ENCODE data around the gene CHD5. TPM values are rescaled to one million over a fixed set of nuclear protein-coding genes. Genes with fewer than 3 reads are reported as not detected.

CHD5 gene
- total RNA-seq, 1 donor from 2014 or later = 1.2 TPM

- no peak for DNase-seq (ENCODE audit: low read depth)
Measured at GRCh38 chr1:6202256-6202655, 22.1 kb upstream of the CHD5 start.

- DNase-seq (ENCODE audit: low read depth) = no peak
Measured at GRCh38 chr1:6200188-6200809, 20.2 kb upstream of the CHD5 start.

DNA sequence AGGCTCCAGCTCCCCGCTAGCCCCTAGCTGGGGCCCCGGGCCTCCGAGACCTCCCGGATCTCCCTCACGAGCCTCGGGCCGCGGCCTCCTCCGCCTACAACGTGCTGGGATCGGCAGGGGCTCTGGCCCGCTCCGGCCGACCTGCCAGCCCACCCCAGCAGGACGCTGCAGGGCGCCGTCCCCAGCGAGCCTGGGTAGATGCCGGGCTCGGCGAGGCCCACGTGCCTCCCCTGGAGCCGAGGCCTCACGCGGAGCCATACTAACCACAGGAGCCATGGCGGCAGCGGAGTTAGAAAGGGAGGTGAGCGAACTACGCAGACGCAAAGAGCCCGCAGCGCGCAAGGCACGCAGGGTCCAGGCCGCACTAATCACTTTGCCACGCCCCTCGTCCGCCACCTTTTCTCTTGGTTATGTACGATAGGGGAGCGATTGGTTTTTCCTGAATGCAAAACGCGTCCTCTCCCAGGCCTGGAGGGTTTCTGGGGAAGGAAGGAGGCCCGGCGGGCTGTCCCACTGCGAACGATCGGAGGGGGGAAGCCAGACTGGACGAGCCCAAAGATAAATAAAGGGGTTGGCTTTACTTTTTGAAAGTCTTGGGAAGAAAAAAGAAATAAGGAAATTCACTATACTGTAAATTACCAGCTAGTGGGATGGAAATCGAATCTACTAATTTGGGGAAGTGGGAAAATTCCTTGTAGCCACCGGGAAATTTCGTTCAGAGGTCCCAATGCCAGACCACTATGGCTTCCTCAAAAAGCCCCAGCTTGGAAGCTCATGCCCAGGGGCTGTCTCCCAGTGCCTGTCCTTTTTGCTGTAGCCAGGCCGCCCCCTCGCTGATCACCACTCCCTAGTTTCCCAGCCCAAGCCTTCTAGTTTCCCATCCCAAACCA is 19.4 kb upstream of the CHD5 start, which contains the start of gene RPL22:
TSS of gene RPL22 (minus strand) at position 298 of the 890 bp plus-strand sequence. CDS start at position 276, 22 bp downstream.
- peak; percentile 97 for DNase-seq (ENCODE audit: low read depth)

- no peak for DNase-seq (ENCODE audit: low read depth)
Measured at GRCh38 chr1:6198646-6199297, 18.7 kb upstream of the CHD5 start.

GRCh38 chr1:6197746-6198427 is 17.8 kb upstream of the CHD5 start:
- DNase-seq (ENCODE audit: low read depth) = no peak

DNA sequence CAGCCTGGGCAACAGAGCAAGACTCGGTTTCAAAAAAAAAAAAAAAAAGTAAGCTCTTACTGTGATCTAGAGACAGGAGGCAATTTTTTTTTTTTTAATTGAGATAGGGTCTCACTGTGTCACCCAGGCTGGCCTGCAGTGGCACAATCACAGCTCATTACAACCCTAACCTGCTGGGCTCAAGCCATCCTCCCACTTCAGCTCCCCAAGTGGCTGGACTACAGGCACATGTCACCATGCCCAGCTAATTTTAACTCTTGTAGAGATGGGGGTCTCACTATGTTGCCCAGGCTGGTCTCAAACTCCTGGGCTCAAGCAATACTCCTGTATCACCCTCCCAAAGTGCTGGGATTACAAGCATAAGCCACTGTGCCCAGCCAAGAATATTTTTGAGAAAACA is 11.8 kb upstream of the CHD5 start:
- no peak for DNase-seq (ENCODE audit: low read depth)

DNA sequence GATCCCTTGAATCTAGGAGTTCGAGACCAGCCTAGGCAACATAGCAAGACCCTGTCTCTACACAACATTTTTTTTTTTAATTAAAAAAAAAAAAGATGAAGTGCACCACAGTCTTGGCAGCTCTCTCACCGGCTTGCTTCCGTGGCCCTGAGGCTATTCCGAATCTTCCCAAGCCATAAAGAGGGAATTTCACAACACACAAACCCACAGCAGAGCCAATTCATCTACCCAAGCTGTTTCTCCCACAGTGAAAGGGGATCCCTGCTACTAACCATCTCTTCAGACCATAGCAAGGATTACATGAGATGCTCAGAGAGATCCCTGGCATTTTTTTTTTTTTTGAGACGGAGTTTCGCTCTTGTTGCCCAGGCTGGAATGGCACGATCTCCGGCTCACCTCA is 8.3 kb upstream of the CHD5 start:
- no peak for DNase-seq (ENCODE audit: low read depth)

- DNase-seq (ENCODE audit: low read depth) = no peak
Measured at GRCh38 chr1:6185635-6186382, 5.7 kb upstream of the CHD5 start.

DNA sequence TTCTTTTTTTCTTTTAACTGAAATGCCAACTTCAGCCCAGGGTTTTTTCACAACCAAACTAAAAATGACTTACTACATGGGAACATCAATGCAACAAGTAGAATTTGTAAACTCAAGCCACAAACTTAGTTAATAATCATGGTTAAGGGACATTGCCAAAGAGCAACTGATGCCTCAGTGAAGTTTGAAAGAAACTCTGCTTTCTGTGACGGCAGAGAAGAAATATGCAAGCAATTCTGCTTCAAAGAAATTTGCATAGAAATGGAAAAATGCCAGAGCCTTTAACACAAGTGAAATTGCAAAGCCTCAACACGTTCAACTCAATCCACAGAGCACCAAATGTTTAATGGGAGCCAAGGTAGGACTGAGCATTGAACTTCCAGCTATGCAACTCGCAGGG is 5.0 kb upstream of the CHD5 start:
- DNase-seq (ENCODE audit: low read depth) = peak; percentile 87

DNA sequence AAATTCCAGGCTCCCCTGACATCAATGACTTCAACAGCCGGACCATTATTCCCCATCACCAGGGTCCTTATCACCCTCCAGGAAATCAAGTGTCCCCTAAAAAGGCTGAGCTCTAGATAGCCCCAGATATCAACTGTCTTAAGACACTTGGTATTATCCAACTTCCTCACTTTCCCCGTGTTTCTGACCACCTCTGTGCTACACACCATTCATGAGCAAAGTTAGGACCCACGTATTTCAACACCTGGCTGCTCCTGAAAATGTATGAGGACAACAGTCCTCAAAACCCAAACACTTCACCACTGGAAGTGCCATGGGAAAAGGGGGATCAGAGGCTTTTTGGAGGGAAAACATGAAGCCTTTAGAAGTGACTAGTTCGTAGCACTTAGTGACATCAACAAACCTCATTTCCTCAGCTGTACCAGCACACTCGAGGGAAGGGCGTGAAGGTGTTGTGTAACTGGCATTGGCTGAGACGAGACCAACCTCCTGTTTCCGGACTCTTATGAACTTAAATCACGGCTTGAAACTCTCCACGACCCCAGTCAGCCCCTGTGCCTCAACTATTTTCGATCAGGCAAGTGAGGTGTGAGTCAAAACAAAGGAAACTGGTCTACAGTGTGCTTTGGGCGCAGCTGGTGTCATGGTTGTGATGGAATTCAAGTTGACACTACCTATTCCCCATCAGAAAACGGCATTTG is 4.1 kb upstream of the CHD5 start:
- DNase-seq (ENCODE audit: low read depth) = no peak

DNA sequence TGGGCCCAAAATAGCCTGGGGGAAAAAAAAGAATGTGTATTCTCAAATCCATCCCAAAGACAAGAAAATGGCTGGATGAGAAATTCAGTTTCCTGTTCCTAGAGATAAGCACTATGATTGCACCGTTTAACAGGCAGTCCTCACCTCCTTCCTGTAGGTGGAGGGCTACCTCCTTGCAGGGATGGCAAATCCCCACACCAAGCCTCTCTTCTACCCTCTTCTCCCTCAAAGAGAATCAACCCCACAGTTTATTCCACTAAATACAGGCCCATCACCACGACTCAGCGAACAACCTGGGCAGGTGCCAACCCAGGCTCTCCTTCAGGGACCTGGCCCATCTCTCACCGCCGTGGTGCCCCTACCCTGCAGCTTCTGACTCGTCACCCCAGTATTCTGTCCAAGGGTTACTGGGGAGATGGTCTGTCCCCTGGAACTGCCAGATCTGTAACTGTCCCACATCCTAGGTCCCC is 3.4 kb upstream of the CHD5 start:
- no peak for DNase-seq (ENCODE audit: low read depth)

GRCh38 chr1:6181347-6181770 is 1.2 kb upstream of the CHD5 start:
- no peak for DNase-seq (ENCODE audit: low read depth)

DNA sequence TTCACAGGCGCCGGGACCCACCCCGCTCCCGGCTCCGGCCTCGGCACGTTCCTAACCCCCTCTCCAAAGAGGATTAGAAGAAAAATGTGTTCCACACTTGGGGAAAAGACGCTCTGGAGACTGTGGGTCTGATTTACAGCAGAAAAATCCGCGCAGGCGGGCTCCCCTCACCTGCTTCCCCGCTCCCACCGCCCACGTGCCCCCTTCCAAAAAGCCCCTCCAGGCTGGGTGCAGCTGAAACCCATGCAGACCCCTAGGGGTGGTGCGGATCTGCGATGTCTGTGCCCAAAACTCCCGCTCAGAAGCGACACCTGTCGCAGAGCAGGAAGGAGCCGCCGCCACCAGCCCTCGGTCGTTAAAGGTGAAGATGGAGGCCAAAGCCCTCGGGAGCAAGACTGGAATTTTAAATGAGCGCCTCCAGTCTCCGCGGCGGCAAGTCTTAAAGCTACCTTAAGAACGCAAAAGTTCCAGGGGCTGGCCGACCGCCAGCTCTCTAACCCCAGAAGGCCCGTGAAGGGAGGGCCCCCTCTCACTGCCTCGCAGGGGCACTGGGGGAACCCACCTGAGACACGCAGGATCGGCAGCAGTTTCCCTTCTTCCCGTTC is 688 bp upstream of the CHD5 start:
- DNase-seq (ENCODE audit: low read depth) = no peak

GRCh38 chr1:6179564-6180175 is 451 bp downstream of the CHD5 start:
- no peak for DNase-seq (ENCODE audit: low read depth)

GRCh38 chr1:6178751-6179563 is 1.2 kb downstream of the CHD5 start:
- DNase-seq (ENCODE audit: low read depth) = no peak

DNA sequence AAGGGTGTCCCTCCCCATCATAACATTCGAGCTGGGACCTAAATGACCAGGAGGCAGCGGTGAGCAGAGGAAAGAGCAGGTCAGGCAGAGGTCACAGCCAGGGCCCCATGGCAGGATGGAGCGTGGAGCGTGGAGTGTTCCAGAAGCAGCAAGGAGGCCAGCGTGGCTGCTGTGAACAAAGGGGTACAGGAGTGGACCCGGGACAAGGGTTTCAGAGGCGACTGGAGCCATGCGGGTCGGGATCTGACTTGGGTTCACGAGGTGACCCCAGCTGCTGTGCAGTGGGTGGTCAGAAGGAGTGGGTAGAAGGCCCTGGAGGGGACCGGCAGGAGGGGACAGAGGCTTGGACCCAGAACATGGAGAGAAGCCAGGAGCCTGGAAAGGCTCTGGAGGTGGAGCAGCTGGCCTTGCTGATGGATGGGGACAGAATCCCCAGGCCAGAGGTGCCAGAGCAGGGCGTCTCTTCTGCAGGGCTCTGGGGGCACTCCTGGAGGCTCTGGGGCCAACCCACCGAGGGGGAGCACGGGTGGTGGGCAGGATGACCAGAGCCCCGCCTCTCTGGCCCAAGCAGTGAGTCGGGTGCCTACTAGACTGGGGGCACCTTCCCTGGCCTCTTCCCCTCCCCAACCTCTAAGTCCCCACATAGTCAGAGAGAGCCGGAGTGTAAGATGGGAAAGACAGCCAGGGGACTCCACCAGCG is 2.3 kb downstream of the CHD5 start:
- no peak for DNase-seq (ENCODE audit: low read depth)

GRCh38 chr1:6176779-6177178 is 3.3 kb downstream of the CHD5 start:
- DNase-seq (ENCODE audit: low read depth) = no peak

- DNase-seq (ENCODE audit: low read depth) = no peak
Measured at GRCh38 chr1:6175411-6175828, 4.7 kb downstream of the CHD5 start.
